Ascending aorta (tissue), 2 donors: ENCODE data around the gene QPRT. TPM values are rescaled to one million over a fixed set of nuclear protein-coding genes. Genes with fewer than 3 reads are reported as not detected.

Experiments
- DNase-seq, 2 donors: peaks; one replicate each; pipeline ENCODE4 v3.0.0-alpha.2; 2019; ENCODE audit warnings: low spot score in 2 of 2
- H3K27ac ChIP-seq, 2 donors: fragments of 200-600 bp; sonication (generic); one replicate each; pipeline ENCODE4 v1.5.1; 2016 to 2017; ENCODE audit warnings: mild to moderate bottlenecking in 1 of 2
- H3K27me3 ChIP-seq: fragments of 200-600 bp; sonication (generic); one replicate; pipeline ENCODE4 v1.5.1; 2017
- H3K36me3 ChIP-seq, 2 donors: fragments of 200-600 bp; sonication (generic); one replicate each; pipeline ENCODE4 v1.5.1; 2016
- H3K4me1 ChIP-seq, 2 donors: fragments of 200-600 bp; sonication (generic); one replicate each; pipeline ENCODE4 v1.5.1; 2016 to 2017; ENCODE audit warnings: mild to moderate bottlenecking in 1 of 2
- H3K4me3 ChIP-seq, 2 donors: fragments of 200-600 bp; sonication (generic); one replicate each; pipeline ENCODE4 v1.5.1; 2016 to 2017; ENCODE audit warnings: mild to moderate bottlenecking in 1 of 2
- H3K9me3 ChIP-seq, 2 donors: fragments of 200-600 bp; sonication (generic); one replicate each; pipeline ENCODE4 v1.5.1; 2016
- intact Hi-C: fragments of 100-400 bp; cut with DNase I; formaldehyde crosslinking; loops from one replicate; pipeline ENCODE4 v1.15.1; 2023
- total RNA-seq: library from RNA; depleted of rRNA; stranded (reverse); fragments of >200 nt; gene quantifications from one replicate; pipeline ENCODE4 v1.1.0, GENCODE V29; 2016
- TF ChIP-seq, protein P1 (sequence below), 3 experiments: fragments of 200-600 bp in 2 of 3; fragments of 450-650 bp in 1 of 3; sonication (generic) in 2 of 3; IDR thresholded peaks; one replicate each; pipeline ENCODE4 v1.5.1; 2016 to 2019; ENCODE audit warnings: antibody characterized with exemption in 3 of 3, mild to moderate bottlenecking in 1 of 3, moderate library complexity in 1 of 3

QPRT gene
- total RNA-seq, 1 donor from 2014 or later, result 5.7 TPM

- H3K4me3 ChIP-seq, result no peak overlapping the region
- no peak overlapping the region for H3K27ac ChIP-seq
- intact Hi-C loops, result no loop called here
- DNase-seq, result no peak
- H3K4me1 ChIP-seq, result no peaks in the 10 kb centered on the region
- no peaks in the 10 kb centered on the region for H3K36me3 ChIP-seq
- TF ChIP-seq, protein P1, sequence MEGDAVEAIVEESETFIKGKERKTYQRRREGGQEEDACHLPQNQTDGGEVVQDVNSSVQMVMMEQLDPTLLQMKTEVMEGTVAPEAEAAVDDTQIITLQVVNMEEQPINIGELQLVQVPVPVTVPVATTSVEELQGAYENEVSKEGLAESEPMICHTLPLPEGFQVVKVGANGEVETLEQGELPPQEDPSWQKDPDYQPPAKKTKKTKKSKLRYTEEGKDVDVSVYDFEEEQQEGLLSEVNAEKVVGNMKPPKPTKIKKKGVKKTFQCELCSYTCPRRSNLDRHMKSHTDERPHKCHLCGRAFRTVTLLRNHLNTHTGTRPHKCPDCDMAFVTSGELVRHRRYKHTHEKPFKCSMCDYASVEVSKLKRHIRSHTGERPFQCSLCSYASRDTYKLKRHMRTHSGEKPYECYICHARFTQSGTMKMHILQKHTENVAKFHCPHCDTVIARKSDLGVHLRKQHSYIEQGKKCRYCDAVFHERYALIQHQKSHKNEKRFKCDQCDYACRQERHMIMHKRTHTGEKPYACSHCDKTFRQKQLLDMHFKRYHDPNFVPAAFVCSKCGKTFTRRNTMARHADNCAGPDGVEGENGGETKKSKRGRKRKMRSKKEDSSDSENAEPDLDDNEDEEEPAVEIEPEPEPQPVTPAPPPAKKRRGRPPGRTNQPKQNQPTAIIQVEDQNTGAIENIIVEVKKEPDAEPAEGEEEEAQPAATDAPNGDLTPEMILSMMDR (IDR thresholded peaks at IDR 0.05), result no peak
- no peaks in the 10 kb centered on the region for H3K9me3 ChIP-seq
- no peaks in the 10 kb centered on the region for H3K27me3 ChIP-seq
Measured at GRCh38 chr16:29644338-29644857, 34.6 kb upstream of the QPRT start.

GRCh38 chr16:29644973-29645693 lies 33.8 kb upstream of the QPRT start:
- Histone ChIP-seq H3K27ac (no peak overlapping the region), H3K36me3 (no peaks in the 10 kb centered on the region), H3K9me3 (no peaks in the 10 kb centered on the region), H3K27me3 (no peaks in the 10 kb centered on the region), H3K4me1 (no peaks in the 10 kb centered on the region), H3K4me3 (no peak overlapping the region)
- TF ChIP-seq, protein P1 (IDR thresholded peaks at IDR 0.05), result no peak
- no peak for DNase-seq
- intact Hi-C loops, result no loop called here

DNA sequence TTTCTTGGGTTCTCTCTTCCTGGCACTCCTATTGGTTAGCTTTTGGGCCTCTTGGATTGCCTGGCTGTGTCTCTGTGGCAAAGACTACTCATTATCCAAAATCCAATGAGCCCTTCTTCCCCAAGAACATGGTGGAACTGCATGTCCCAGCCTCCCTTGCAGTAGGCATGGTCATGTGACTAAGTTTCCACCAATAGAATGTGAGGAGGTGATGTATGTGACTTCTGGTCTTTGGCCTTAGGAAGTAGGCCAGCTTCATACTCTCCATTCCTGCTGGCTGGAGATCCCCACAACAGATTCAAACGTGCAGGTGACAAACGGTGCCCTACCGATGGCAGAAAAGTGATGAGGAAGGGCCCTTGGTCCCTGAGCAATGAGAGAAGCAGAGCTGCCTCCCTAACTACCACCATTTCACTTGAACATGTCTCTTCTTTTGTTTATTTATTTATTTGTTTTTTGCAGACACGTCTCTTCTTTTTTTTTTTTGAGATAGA lies 33.2 kb upstream of the QPRT start:
- no peak overlapping the region for H3K27ac ChIP-seq
- no peak overlapping the region for H3K4me3 ChIP-seq
- no peak for DNase-seq
- no peaks in the 10 kb centered on the region for H3K27me3 ChIP-seq
- no peaks in the 10 kb centered on the region for H3K9me3 ChIP-seq
- TF ChIP-seq, protein P1 (IDR thresholded peaks at IDR 0.05), result no peak
- no peaks in the 10 kb centered on the region for H3K4me1 ChIP-seq
- H3K36me3 ChIP-seq, result no peaks in the 10 kb centered on the region
- intact Hi-C loops, result no loop called here

DNA sequence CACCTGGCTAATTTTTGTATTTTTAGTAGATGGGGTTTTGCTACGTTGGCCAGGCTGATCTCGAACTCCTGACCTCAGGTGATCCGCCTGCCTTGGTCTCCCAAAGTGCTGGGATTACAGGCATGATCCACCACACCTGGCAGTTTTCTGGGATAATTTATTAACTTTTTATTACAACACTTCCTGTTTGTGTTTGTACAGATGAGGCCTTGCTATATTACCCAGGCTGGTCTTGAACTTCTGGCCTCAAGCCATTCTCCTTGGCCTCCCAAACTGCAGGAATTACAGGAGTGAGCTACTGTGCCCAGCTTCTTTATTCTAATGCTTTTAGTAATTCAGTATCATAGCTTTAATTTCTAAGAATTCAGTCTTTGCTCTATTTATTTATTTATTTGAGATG lies 32.0 kb upstream of the QPRT start:
- no peaks in the 10 kb centered on the region for H3K27me3 ChIP-seq
- TF ChIP-seq, protein P1 (IDR thresholded peaks at IDR 0.05), result no peak
- DNase-seq, result no peak
- H3K36me3 ChIP-seq, result no peaks in the 10 kb centered on the region
- intact Hi-C loops, result no loop called here
- H3K4me1 ChIP-seq, result no peaks in the 10 kb centered on the region
- H3K9me3 ChIP-seq, result no peaks in the 10 kb centered on the region
- H3K4me3 ChIP-seq, result no peak overlapping the region
- H3K27ac ChIP-seq, result no peak overlapping the region

- Histone ChIP-seq H3K27ac (no peak overlapping the region), H3K4me1 (no peaks in the 10 kb centered on the region), H3K9me3 (no peaks in the 10 kb centered on the region), H3K36me3 (no peaks in the 10 kb centered on the region), H3K27me3 (no peaks in the 10 kb centered on the region), H3K4me3 (no peak overlapping the region)
- DNase-seq, result no peak
- intact Hi-C loops, result no loop called here
- TF ChIP-seq, protein P1 (IDR thresholded peaks at IDR 0.05), result no peak
Measured at GRCh38 chr16:29649588-29650494, 29.1 kb upstream of the QPRT start.
